GM12878 (cell line): ENCODE results near the gene ATP1B2. TPM values are rescaled to one million over a fixed set of nuclear protein-coding genes. Genes with fewer than 3 reads are reported as not detected.

Experiments
- BACH1 ChIP-seq: fragments of 450-650 bp; IDR thresholded peaks from 2 replicates; pipeline ENCODE4 v1.6.1; 2017; ENCODE audit warnings: mild to moderate bottlenecking, borderline replicate concordance
- CBX5 ChIP-seq: sonication (generic); IDR thresholded peaks from 2 replicates; pipeline ENCODE4 v1.6.1; 2016; ENCODE audit warnings: low read depth, moderate library complexity, mild to moderate bottlenecking, inconsistent platforms
- MEF2A ChIP-seq: IDR thresholded peaks from 2 replicates; pipeline ENCODE4 v1.6.1; 2011; ENCODE audit warnings: low read depth, mild to moderate bottlenecking, low read length, moderate library complexity; ENCODE audit not compliant: insufficient read depth
- NBN ChIP-seq: fragments of 450-650 bp; IDR thresholded peaks from 2 replicates; pipeline ENCODE4 v1.6.1; 2016
- NFYA ChIP-seq: IDR thresholded peaks from 2 replicates; pipeline ENCODE4 v1.6.1; 2011; ENCODE audit warnings: low read depth, mild to moderate bottlenecking, low read length, improper control_type of control experiment, borderline replicate concordance
- POLR2AphosphoS2 ChIP-seq: IDR thresholded peaks from 2 replicates; pipeline ENCODE4 v1.6.1; 2011; ENCODE audit warnings: low read depth, mild to moderate bottlenecking, low read length, improper control_type of control experiment, moderate library complexity
- RAD21 ChIP-seq: IDR thresholded peaks from 2 replicates; pipeline ENCODE4 v1.6.1; 2011; ENCODE audit warnings: mild to moderate bottlenecking, low read depth, low read length, moderate library complexity; ENCODE audit not compliant: insufficient read depth
- RB1 ChIP-seq: fragments of 450-650 bp; formaldehyde crosslinking; IDR thresholded peaks from 2 replicates; pipeline ENCODE4 v1.6.1; 2017; ENCODE audit warnings: mild to moderate bottlenecking, borderline replicate concordance
- RELA ChIP-seq: fragments of 450-650 bp; IDR thresholded peaks from 2 replicates; pipeline ENCODE4 v1.8.0; 2014; ENCODE audit warnings: borderline replicate concordance; ENCODE audit not compliant: partially characterized antibody
- RUNX3 ChIP-seq: IDR thresholded peaks from 2 replicates; pipeline ENCODE4 v1.6.1; 2012; ENCODE audit warnings: low read length, inconsistent platforms
- YY1 ChIP-seq: IDR thresholded peaks from 2 replicates; pipeline ENCODE4 v1.6.1; 2011; ENCODE audit warnings: low read depth, mild to moderate bottlenecking, low read length
- ZSCAN29 ChIP-seq: fragments of 450-650 bp; IDR thresholded peaks from 2 replicates; pipeline ENCODE4 v1.6.1; 2017; ENCODE audit warnings: mild to moderate bottlenecking, moderate library complexity
- polyA plus RNA-seq, 11 experiments: library from polyadenylated mRNA; depleted of rRNA in 4 of 11; unstranded in 6 of 11; stranded (reverse) in 5 of 11; fragments of >200 nt; fragmentation: Nextera tagmentation in 4 of 11; fragmentation: Illumina TruSeq in 1 of 11; extraction: Ambion mirVana in 4 of 11; extraction: Trizol in 1 of 11; gene quantifications; 1 replicate in 1 of 11; 2 replicates in 10 of 11; pipeline versions ENCODE4 v1.2.1 to v1.2.3, GENCODE V29; 2011 to 2016; ENCODE audit warnings: inconsistent platforms in 2 of 11, missing spikeins in 2 of 11, low read depth in 1 of 11
- total RNA-seq, 4 experiments: library from RNA; depleted of rRNA in 3 of 4; stranded (reverse); fragments of >200 nt in 3 of 4; fragmentation: Illumina TruSeq in 1 of 4; extraction: Trizol in 1 of 4; gene quantifications; 2 replicates each; pipeline versions ENCODE4 v1.2.1 to v1.2.3, GENCODE V29; 2013 to 2021
- TF ChIP-seq, protein P1 (sequence below): IDR thresholded peaks from 2 replicates; pipeline ENCODE4 v1.6.1; 2012; ENCODE audit warnings: low read length, inconsistent platforms
- TF ChIP-seq, protein P2 (sequence below): IDR thresholded peaks from 2 replicates; pipeline ENCODE4 v1.6.1; 2012; ENCODE audit warnings: mild to moderate bottlenecking, low read depth, low read length
- TF ChIP-seq, protein P3 (sequence below): IDR thresholded peaks from 2 replicates; pipeline ENCODE4 v1.6.1; 2012; ENCODE audit warnings: improper control_type of control experiment, low read depth, low read length; ENCODE audit not compliant: insufficient replicate concordance

Gene ATP1B2
- total and polyA plus RNA-seq, 10 of the 15 experiments (the other 5 are each of a cell fraction or from before 2014, with no cell fraction given) = 0.03 to 0.29 (median 0.15) TPM; not detected in 3

DNA sequence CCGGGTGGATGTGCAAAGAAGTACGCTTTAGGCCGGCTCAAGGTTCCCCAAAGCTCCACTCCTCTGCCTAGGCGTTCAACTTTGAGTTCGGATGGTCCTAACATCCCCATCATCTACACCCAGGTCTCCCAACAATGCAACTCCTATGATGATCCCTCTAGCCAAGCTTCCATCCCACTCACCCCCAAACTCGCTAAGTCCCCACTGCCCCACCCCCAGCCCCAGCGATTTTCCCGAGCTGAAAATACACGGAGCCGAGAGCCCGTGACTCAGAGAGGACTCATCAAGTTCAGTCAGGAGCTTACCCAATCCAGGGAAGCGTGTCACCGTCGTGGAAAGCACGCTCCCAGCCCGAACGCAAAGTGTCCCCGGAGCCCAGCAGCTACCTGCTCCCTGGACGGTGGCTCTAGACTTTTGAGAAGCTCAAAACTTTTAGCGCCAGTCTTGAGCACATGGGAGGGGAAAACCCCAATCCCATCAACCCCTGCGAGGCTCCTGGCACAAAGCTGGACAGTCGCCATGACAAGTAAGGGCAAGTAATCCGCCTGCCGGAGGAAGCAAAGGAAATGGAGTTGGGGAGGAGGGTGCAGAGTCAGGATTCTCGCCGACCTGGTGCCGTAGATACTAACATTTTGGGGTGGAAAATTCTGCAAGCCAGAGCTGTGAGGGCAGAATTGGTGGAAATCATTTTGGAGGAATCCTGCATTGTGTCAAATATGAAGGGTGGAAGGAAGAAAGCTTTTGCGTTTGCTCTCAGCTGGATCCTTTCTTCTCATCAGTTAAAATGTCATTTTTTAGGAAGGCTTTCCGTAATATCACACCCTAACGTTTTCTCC lies 36.6 kb downstream of the ATP1B2 start, which contains the start of gene TP53 (continued):
- TF ChIP-seq, protein P1, sequence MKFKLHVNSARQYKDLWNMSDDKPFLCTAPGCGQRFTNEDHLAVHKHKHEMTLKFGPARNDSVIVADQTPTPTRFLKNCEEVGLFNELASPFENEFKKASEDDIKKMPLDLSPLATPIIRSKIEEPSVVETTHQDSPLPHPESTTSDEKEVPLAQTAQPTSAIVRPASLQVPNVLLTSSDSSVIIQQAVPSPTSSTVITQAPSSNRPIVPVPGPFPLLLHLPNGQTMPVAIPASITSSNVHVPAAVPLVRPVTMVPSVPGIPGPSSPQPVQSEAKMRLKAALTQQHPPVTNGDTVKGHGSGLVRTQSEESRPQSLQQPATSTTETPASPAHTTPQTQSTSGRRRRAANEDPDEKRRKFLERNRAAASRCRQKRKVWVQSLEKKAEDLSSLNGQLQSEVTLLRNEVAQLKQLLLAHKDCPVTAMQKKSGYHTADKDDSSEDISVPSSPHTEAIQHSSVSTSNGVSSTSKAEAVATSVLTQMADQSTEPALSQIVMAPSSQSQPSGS = no peak
- peak; percentile 37; the same call in 1 of the 2 replicates for TF ChIP-seq RUNX3
- no peak for TF ChIP-seq ZSCAN29
- TF ChIP-seq BACH1 = no peak; the same call in 1 of the 2 replicates
- peak; percentile 100 for TF ChIP-seq YY1
- peak; percentile 98 for TF ChIP-seq RELA
- TF ChIP-seq RAD21 = no peak
- TF ChIP-seq, protein P2, sequence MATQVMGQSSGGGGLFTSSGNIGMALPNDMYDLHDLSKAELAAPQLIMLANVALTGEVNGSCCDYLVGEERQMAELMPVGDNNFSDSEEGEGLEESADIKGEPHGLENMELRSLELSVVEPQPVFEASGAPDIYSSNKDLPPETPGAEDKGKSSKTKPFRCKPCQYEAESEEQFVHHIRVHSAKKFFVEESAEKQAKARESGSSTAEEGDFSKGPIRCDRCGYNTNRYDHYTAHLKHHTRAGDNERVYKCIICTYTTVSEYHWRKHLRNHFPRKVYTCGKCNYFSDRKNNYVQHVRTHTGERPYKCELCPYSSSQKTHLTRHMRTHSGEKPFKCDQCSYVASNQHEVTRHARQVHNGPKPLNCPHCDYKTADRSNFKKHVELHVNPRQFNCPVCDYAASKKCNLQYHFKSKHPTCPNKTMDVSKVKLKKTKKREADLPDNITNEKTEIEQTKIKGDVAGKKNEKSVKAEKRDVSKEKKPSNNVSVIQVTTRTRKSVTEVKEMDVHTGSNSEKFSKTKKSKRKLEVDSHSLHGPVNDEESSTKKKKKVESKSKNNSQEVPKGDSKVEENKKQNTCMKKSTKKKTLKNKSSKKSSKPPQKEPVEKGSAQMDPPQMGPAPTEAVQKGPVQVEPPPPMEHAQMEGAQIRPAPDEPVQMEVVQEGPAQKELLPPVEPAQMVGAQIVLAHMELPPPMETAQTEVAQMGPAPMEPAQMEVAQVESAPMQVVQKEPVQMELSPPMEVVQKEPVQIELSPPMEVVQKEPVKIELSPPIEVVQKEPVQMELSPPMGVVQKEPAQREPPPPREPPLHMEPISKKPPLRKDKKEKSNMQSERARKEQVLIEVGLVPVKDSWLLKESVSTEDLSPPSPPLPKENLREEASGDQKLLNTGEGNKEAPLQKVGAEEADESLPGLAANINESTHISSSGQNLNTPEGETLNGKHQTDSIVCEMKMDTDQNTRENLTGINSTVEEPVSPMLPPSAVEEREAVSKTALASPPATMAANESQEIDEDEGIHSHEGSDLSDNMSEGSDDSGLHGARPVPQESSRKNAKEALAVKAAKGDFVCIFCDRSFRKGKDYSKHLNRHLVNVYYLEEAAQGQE = 0 out of 2 replicates have a peak, but pooled peaks have one; percentile 18
- TF ChIP-seq NBN = peak; percentile 53
- peak; percentile 66; the same call in 1 of the 2 replicates for TF ChIP-seq RB1
- TF ChIP-seq CBX5 = no peak; the same call in 1 of the 2 replicates
- TF ChIP-seq, protein P3, sequence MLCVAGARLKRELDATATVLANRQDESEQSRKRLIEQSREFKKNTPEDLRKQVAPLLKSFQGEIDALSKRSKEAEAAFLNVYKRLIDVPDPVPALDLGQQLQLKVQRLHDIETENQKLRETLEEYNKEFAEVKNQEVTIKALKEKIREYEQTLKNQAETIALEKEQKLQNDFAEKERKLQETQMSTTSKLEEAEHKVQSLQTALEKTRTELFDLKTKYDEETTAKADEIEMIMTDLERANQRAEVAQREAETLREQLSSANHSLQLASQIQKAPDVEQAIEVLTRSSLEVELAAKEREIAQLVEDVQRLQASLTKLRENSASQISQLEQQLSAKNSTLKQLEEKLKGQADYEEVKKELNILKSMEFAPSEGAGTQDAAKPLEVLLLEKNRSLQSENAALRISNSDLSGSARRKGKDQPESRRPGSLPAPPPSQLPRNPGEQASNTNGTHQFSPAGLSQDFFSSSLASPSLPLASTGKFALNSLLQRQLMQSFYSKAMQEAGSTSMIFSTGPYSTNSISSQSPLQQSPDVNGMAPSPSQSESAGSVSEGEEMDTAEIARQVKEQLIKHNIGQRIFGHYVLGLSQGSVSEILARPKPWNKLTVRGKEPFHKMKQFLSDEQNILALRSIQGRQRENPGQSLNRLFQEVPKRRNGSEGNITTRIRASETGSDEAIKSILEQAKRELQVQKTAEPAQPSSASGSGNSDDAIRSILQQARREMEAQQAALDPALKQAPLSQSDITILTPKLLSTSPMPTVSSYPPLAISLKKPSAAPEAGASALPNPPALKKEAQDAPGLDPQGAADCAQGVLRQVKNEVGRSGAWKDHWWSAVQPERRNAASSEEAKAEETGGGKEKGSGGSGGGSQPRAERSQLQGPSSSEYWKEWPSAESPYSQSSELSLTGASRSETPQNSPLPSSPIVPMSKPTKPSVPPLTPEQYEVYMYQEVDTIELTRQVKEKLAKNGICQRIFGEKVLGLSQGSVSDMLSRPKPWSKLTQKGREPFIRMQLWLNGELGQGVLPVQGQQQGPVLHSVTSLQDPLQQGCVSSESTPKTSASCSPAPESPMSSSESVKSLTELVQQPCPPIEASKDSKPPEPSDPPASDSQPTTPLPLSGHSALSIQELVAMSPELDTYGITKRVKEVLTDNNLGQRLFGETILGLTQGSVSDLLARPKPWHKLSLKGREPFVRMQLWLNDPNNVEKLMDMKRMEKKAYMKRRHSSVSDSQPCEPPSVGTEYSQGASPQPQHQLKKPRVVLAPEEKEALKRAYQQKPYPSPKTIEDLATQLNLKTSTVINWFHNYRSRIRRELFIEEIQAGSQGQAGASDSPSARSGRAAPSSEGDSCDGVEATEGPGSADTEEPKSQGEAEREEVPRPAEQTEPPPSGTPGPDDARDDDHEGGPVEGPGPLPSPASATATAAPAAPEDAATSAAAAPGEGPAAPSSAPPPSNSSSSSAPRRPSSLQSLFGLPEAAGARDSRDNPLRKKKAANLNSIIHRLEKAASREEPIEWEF = no peak
- peak; percentile 94 for TF ChIP-seq POLR2AphosphoS2
- TF ChIP-seq MEF2A = no peak
- TF ChIP-seq NFYA = no peak
